ENCODE data around the gene MARCHF9. TPM values are rescaled to one million over a fixed set of nuclear protein-coding genes. Genes with fewer than 3 reads are reported as not detected.

The MARCHF9 gene
- total and polyA plus RNA-seq, 2 experiments from 2014 or later = 0.18 to 0.97 TPM

- Histone ChIP-seq H3K9me2 (ENCODE audit: insufficient read depth) (no peaks in the 10 kb centered on the region), H3K36me3 (ENCODE audit: low read depth) (peaks cover 15% of the 10 kb centered on the region), H3F3A (ENCODE audit: insufficient read depth) (peaks cover 9% of the 10 kb centered on the region), H2AFZ (no peak overlapping the region), H4K20me1 (ENCODE audit: insufficient read depth) (no peaks in the 10 kb centered on the region), H3K4me2 (ENCODE audit: unreplicated experiment) (no peak overlapping the region), H3K27me3 (replicated peaks; ENCODE audit: insufficient read depth) (no peaks in the 10 kb centered on the region), H3K27ac (no peak overlapping the region), H3K79me2 (ENCODE audit: insufficient read depth) (no peaks in the 10 kb centered on the region), H3K4me3 (no peak overlapping the region), H3K9ac (no peak overlapping the region), H3K9me3 (ENCODE audit: low read depth) (no peaks in the 10 kb centered on the region), H3K4me1 (ENCODE audit: insufficient read depth) (no peaks in the 10 kb centered on the region; the same call in 1 of the 2 replicates)
- no peak for DNase-seq
- TF ChIP-seq EZH2phosphoT487 (IDR thresholded peaks at IDR 0.05; ENCODE audit: insufficient read depth, low read depth) (no peak), EZH2 (IDR thresholded peaks at IDR 0.05; ENCODE audit: insufficient read depth, poor library complexity, severe bottlenecking) (no peak)
- WGBS, 2 experiments (ENCODE audit: low coverage in 1 of 2, low lambda C conversion rate in 2 of 2, missing lambda C conversion rate in 2 of 2) = 94 to 97% methylated on average over 3 of the region's 3 CpGs
- in situ Hi-C loops (cut with MboI) = no loop called here
These were observed 51.8 kb downstream of the MARCHF9 start for GRCh38 chr12:57806677-57807076.

- Histone ChIP-seq H3K27ac (no peak overlapping the region), H4K20me1 (ENCODE audit: insufficient read depth) (no peaks in the 10 kb centered on the region), H3K4me3 (no peak overlapping the region), H3K27me3 (replicated peaks; ENCODE audit: insufficient read depth) (no peaks in the 10 kb centered on the region), H3K4me1 (ENCODE audit: insufficient read depth) (no peaks in the 10 kb centered on the region; the same call in 1 of the 2 replicates), H3K36me3 (ENCODE audit: low read depth) (peaks cover 12% of the 10 kb centered on the region), H3F3A (ENCODE audit: insufficient read depth) (peaks cover 9% of the 10 kb centered on the region), H3K9me3 (ENCODE audit: low read depth) (no peaks in the 10 kb centered on the region), H3K9ac (no peak overlapping the region), H2AFZ (no peak overlapping the region), H3K9me2 (ENCODE audit: insufficient read depth) (no peaks in the 10 kb centered on the region), H3K4me2 (ENCODE audit: unreplicated experiment) (no peak overlapping the region), H3K79me2 (ENCODE audit: insufficient read depth) (no peaks in the 10 kb centered on the region)
- in situ Hi-C loops (cut with MboI) = no loop called here
- no peak for DNase-seq
- 89 to 93% methylated on average over 9 of the region's 9 CpGs for WGBS, 2 experiments (ENCODE audit: low coverage in 1 of 2, low lambda C conversion rate in 2 of 2, missing lambda C conversion rate in 2 of 2)
- TF ChIP-seq EZH2 (IDR thresholded peaks at IDR 0.05; ENCODE audit: insufficient read depth, poor library complexity, severe bottlenecking) = no peak
- TF ChIP-seq EZH2phosphoT487 (IDR thresholded peaks at IDR 0.05; ENCODE audit: insufficient read depth, low read depth) = no peak
These were observed 52.4 kb downstream of the MARCHF9 start for GRCh38 chr12:57807285-57807684.

- Histone ChIP-seq H3K27me3 (replicated peaks; ENCODE audit: insufficient read depth) (no peaks in the 10 kb centered on the region), H3K27ac (no peak overlapping the region), H3F3A (ENCODE audit: insufficient read depth) (peaks cover 9% of the 10 kb centered on the region), H3K79me2 (ENCODE audit: insufficient read depth) (no peaks in the 10 kb centered on the region), H3K4me1 (ENCODE audit: insufficient read depth) (no peaks in the 10 kb centered on the region; the same call in 1 of the 2 replicates), H3K36me3 (ENCODE audit: low read depth) (peaks cover 6% of the 10 kb centered on the region; the same call in 1 of the 2 replicates), H3K9me3 (ENCODE audit: low read depth) (no peaks in the 10 kb centered on the region), H3K9me2 (ENCODE audit: insufficient read depth) (no peaks in the 10 kb centered on the region), H4K20me1 (ENCODE audit: insufficient read depth) (no peaks in the 10 kb centered on the region), H3K4me2 (ENCODE audit: unreplicated experiment) (no peak overlapping the region), H3K4me3 (no peak overlapping the region), H2AFZ (no peak overlapping the region), H3K9ac (no peak overlapping the region)
- 78 to 85% methylated on average over 5 of the region's 5 CpGs for WGBS, 2 experiments (ENCODE audit: low coverage in 1 of 2, low lambda C conversion rate in 2 of 2, missing lambda C conversion rate in 2 of 2)
- no peak for DNase-seq
- in situ Hi-C loops (cut with MboI) = no loop called here
- TF ChIP-seq EZH2phosphoT487 (IDR thresholded peaks at IDR 0.05; ENCODE audit: insufficient read depth, low read depth) = no peak
- TF ChIP-seq EZH2 (IDR thresholded peaks at IDR 0.05; ENCODE audit: insufficient read depth, poor library complexity, severe bottlenecking) = no peak
These were observed 53.4 kb downstream of the MARCHF9 start for GRCh38 chr12:57808351-57808750.

GRCh38 chr12:57809425-57809824, 54.5 kb downstream of the MARCHF9 start:
- no peaks in the 10 kb centered on the region for H3K79me2 ChIP-seq (ENCODE audit: insufficient read depth)
- H3K9ac ChIP-seq = no peak overlapping the region
- no peaks in the 10 kb centered on the region for H3K27me3 ChIP-seq (replicated peaks; ENCODE audit: insufficient read depth)
- H3K36me3 ChIP-seq (ENCODE audit: low read depth) = peaks cover 6% of the 10 kb centered on the region; the same call in 1 of the 2 replicates
- no peaks in the 10 kb centered on the region for H3K9me2 ChIP-seq (ENCODE audit: insufficient read depth)
- in situ Hi-C loops (cut with MboI) = no loop called here
- H3K9me3 ChIP-seq (ENCODE audit: low read depth) = no peaks in the 10 kb centered on the region
- no peak overlapping the region for H3K4me3 ChIP-seq
- H3K4me2 ChIP-seq (ENCODE audit: unreplicated experiment) = no peak overlapping the region
- no peak overlapping the region for H3K27ac ChIP-seq
- TF ChIP-seq EZH2 (IDR thresholded peaks at IDR 0.05; ENCODE audit: insufficient read depth, poor library complexity, severe bottlenecking) = no peak
- TF ChIP-seq EZH2phosphoT487 (IDR thresholded peaks at IDR 0.05; ENCODE audit: insufficient read depth, low read depth) = no peak
- H4K20me1 ChIP-seq (ENCODE audit: insufficient read depth) = no peaks in the 10 kb centered on the region
- H2AFZ ChIP-seq = no peak overlapping the region
- 85 to 91% methylated on average over 3 of the region's 3 CpGs for WGBS, 2 experiments (ENCODE audit: low coverage in 1 of 2, low lambda C conversion rate in 2 of 2, missing lambda C conversion rate in 2 of 2)
- DNase-seq = no peak
- H3F3A ChIP-seq (ENCODE audit: insufficient read depth) = peaks cover 3% of the 10 kb centered on the region
- no peaks in the 10 kb centered on the region; the same call in 1 of the 2 replicates for H3K4me1 ChIP-seq (ENCODE audit: insufficient read depth)

Small RNA genes lying within 50 kb of the gene (microRNA-seq; reads per million reads assigned to microRNA genes)
- gene MIR6759 (ENCODE audit: borderline number of aligned reads) = not detected

Small RNA genes lying within 50 kb of the gene (small RNA-seq; reads per million reads assigned to genes)
- not detected for gene RNU6-1083P (ENCODE audit: low read depth, low replicate concordance)

Other genes starting within 250 kb of the MARCHF9 start
- 13.2 and 14.7 TPM in 2 replicates for gene DDIT3, start 234.6 kb upstream of the MARCHF9 start, total RNA-seq (2014; rRNA removed; shearing (Covaris generic))
- 36.6 and 42.5 TPM in 2 replicates for gene DDIT3, start 234.6 kb upstream of the MARCHF9 start, polyA plus RNA-seq (2016; fragmentation: Nextera tagmentation; extraction: Ambion mirVana)
- gene MBD6, start 232.3 kb upstream of the MARCHF9 start, total RNA-seq (2014; rRNA removed; shearing (Covaris generic)) = 2.1 and 2.8 TPM in 2 replicates
- gene MBD6, start 232.3 kb upstream of the MARCHF9 start, polyA plus RNA-seq (2016; fragmentation: Nextera tagmentation; extraction: Ambion mirVana) = 9.7 and 13.0 TPM in 2 replicates
- gene DCTN2, start 207.9 kb upstream of the MARCHF9 start, total RNA-seq (2014; rRNA removed; shearing (Covaris generic)) = 158 and 202 TPM in 2 replicates
- 141 and 144 TPM in 2 replicates for gene DCTN2, start 207.9 kb upstream of the MARCHF9 start, polyA plus RNA-seq (2016; fragmentation: Nextera tagmentation; extraction: Ambion mirVana)
- gene KIF5A, start 205.1 kb upstream of the MARCHF9 start, total RNA-seq (2014; rRNA removed; shearing (Covaris generic)) = under 0.01 and 0.11 TPM in 2 replicates
- gene KIF5A, start 205.1 kb upstream of the MARCHF9 start, polyA plus RNA-seq (2016; fragmentation: Nextera tagmentation; extraction: Ambion mirVana) = 0.15 and 0.18 TPM in 2 replicates
- gene PIP4K2C, start 163.9 kb upstream of the MARCHF9 start, total RNA-seq (2014; rRNA removed; shearing (Covaris generic)) = 21.5 and 27.3 TPM in 2 replicates
- gene PIP4K2C, start 163.9 kb upstream of the MARCHF9 start, polyA plus RNA-seq (2016; fragmentation: Nextera tagmentation; extraction: Ambion mirVana) = 20.7 and 22.5 TPM in 2 replicates
- 12.3 and 19.6 TPM in 2 replicates for gene DTX3, start 150.3 kb upstream of the MARCHF9 start, total RNA-seq (2014; rRNA removed; shearing (Covaris generic))
- 7.7 and 8.7 TPM in 2 replicates for gene DTX3, start 150.3 kb upstream of the MARCHF9 start, polyA plus RNA-seq (2016; fragmentation: Nextera tagmentation; extraction: Ambion mirVana)
- 24.2 and 43.0 TPM in 2 replicates for gene ARHGEF25, start 143.7 kb upstream of the MARCHF9 start, total RNA-seq (2014; rRNA removed; shearing (Covaris generic))
- 0.24 and 0.60 TPM in 2 replicates for gene ARHGEF25, start 143.7 kb upstream of the MARCHF9 start, polyA plus RNA-seq (2016; fragmentation: Nextera tagmentation; extraction: Ambion mirVana)
- gene B4GALNT1, start 121.9 kb upstream of the MARCHF9 start, total RNA-seq (2014; rRNA removed; shearing (Covaris generic)) = 7.8 and 8.6 TPM in 2 replicates
- 4.7 and 5.4 TPM in 2 replicates for gene B4GALNT1, start 121.9 kb upstream of the MARCHF9 start, polyA plus RNA-seq (2016; fragmentation: Nextera tagmentation; extraction: Ambion mirVana)
- gene OS9, start 61.0 kb upstream of the MARCHF9 start, total RNA-seq (2014; rRNA removed; shearing (Covaris generic)) = 215 and 329 TPM in 2 replicates
- 186 and 194 TPM in 2 replicates for gene OS9, start 61.0 kb upstream of the MARCHF9 start, polyA plus RNA-seq (2016; fragmentation: Nextera tagmentation; extraction: Ambion mirVana)
- under 0.01 TPM in 1 of 2 replicates, not detected in the other for gene AGAP2, start 16.4 kb upstream of the MARCHF9 start, total RNA-seq (2014; rRNA removed; shearing (Covaris generic))
- gene AGAP2, start 16.4 kb upstream of the MARCHF9 start, polyA plus RNA-seq (2016; fragmentation: Nextera tagmentation; extraction: Ambion mirVana) = 0.11 TPM in 1 of 2 replicates, not detected in the other
- 70.8 and 112 TPM in 2 replicates for gene TSPAN31, start 10.1 kb upstream of the MARCHF9 start, total RNA-seq (2014; rRNA removed; shearing (Covaris generic))
- gene TSPAN31, start 10.1 kb upstream of the MARCHF9 start, polyA plus RNA-seq (2016; fragmentation: Nextera tagmentation; extraction: Ambion mirVana) = 47.2 and 48.4 TPM in 2 replicates
- 133 and 152 TPM in 2 replicates for gene CDK4, start 2.8 kb upstream of the MARCHF9 start, total RNA-seq (2014; rRNA removed; shearing (Covaris generic))
- 123 and 137 TPM in 2 replicates for gene CDK4, start 2.8 kb upstream of the MARCHF9 start, polyA plus RNA-seq (2016; fragmentation: Nextera tagmentation; extraction: Ambion mirVana)
- 0.86 and 1.0 TPM in 2 replicates for gene CYP27B1, start 12.0 kb downstream of the MARCHF9 start, total RNA-seq (2014; rRNA removed; shearing (Covaris generic))
- 0.42 and 0.78 TPM in 2 replicates for gene CYP27B1, start 12.0 kb downstream of the MARCHF9 start, polyA plus RNA-seq (2016; fragmentation: Nextera tagmentation; extraction: Ambion mirVana)
- gene METTL1, start 17.0 kb downstream of the MARCHF9 start, total RNA-seq (2014; rRNA removed; shearing (Covaris generic)) = 3.7 and 7.3 TPM in 2 replicates
- 29.8 and 33.2 TPM in 2 replicates for gene METTL1, start 17.0 kb downstream of the MARCHF9 start, polyA plus RNA-seq (2016; fragmentation: Nextera tagmentation; extraction: Ambion mirVana)
- gene EEF1AKMT3, start 17.5 kb downstream of the MARCHF9 start, total RNA-seq (2014; rRNA removed; shearing (Covaris generic)) = 7.0 and 12.4 TPM in 2 replicates
- 15.0 and 15.7 TPM in 2 replicates for gene EEF1AKMT3, start 17.5 kb downstream of the MARCHF9 start, polyA plus RNA-seq (2016; fragmentation: Nextera tagmentation; extraction: Ambion mirVana)
- gene TSFM, start 27.7 kb downstream of the MARCHF9 start, total RNA-seq (2014; rRNA removed; shearing (Covaris generic)) = 13.0 and 37.9 TPM in 2 replicates
- gene TSFM, start 27.7 kb downstream of the MARCHF9 start, polyA plus RNA-seq (2016; fragmentation: Nextera tagmentation; extraction: Ambion mirVana) = 36.1 and 42.2 TPM in 2 replicates
- 1.4 and 3.4 TPM in 2 replicates for gene AVIL, start 63.6 kb downstream of the MARCHF9 start, total RNA-seq (2014; rRNA removed; shearing (Covaris generic))
- gene AVIL, start 63.6 kb downstream of the MARCHF9 start, polyA plus RNA-seq (2016; fragmentation: Nextera tagmentation; extraction: Ambion mirVana) = 1.9 and 2.4 TPM in 2 replicates
- gene CTDSP2, start 91.6 kb downstream of the MARCHF9 start, total RNA-seq (2014; rRNA removed; shearing (Covaris generic)) = 97.3 and 109 TPM in 2 replicates
- 51.7 and 52.7 TPM in 2 replicates for gene CTDSP2, start 91.6 kb downstream of the MARCHF9 start, polyA plus RNA-seq (2016; fragmentation: Nextera tagmentation; extraction: Ambion mirVana)
- gene ATP23, start 186.5 kb downstream of the MARCHF9 start, total RNA-seq (2014; rRNA removed; shearing (Covaris generic)) = 8.0 and 14.8 TPM in 2 replicates
- gene ATP23, start 186.5 kb downstream of the MARCHF9 start, polyA plus RNA-seq (2016; fragmentation: Nextera tagmentation; extraction: Ambion mirVana) = 4.3 and 5.7 TPM in 2 replicates